ENCODE measurements around the gene CMTM7. TPM values are rescaled to one million over a fixed set of nuclear protein-coding genes. Genes with fewer than 3 reads are reported as not detected.
A peak's percentile ranks its signal among the peaks of the same experiment; 100 is the strongest.

CMTM7 gene
- polyA plus RNA-seq, 3 donors: 100 to 148 (median 146) TPM

GRCh38 chr3:32392536-32393302, 1.1 kb downstream of the CMTM7 start:
- peaks cover 37% of the 10 kb centered on the region for H4K20me1 ChIP-seq (ENCODE audit: insufficient read depth, low read length)
- H3K9ac ChIP-seq (ENCODE audit: insufficient read depth, low read length, poor library complexity, severe bottlenecking): peak overlapping the region; percentile 88
- peaks cover 14 to 15% of the 10 kb centered on the region in 2 donors for H3K36me3 Mint-ChIP-seq
- peaks cover 50 to 57% of the 10 kb centered on the region in 2 donors for H3K4me1 ChIP-seq (ENCODE audit: control insufficient read depth in 1 of 2, insufficient read depth in 2 of 2, low read length in 2 of 2)
- peak overlapping the region; percentile 96 to 97 for H3K4me3 Mint-ChIP-seq
- no peaks in the 10 kb centered on the region for H3K9me3 Mint-ChIP-seq
- intact Hi-C loops (cut with micrococcal nuclease): loop anchor here (5.0 kb wide), 2 partner anchors 35 to 40 kb away; no protein-coding TSS in a partner anchor
- no peaks in the 10 kb centered on the region for H3K27me3 ChIP-seq (ENCODE audit: control insufficient read depth in 2 of 2, insufficient read depth in 2 of 2, low read length in 2 of 2)
- peak overlapping the region; percentile 86 to 94 for H3K27ac ChIP-seq (ENCODE audit: low read depth in 1 of 2, low read length in 2 of 2)
- peaks cover 69% of the 10 kb centered on the region for H3K79me2 ChIP-seq (ENCODE audit: insufficient read depth, low read length)
- H3K4me1 Mint-ChIP-seq: peaks cover 56% of the 10 kb centered on the region
- peak overlapping the region; percentile 87 for H3K4me2 ChIP-seq (replicated peaks; ENCODE audit: extremely low read depth, low read length, poor library complexity, severe bottlenecking)
- no peaks in the 10 kb centered on the region for H3K36me3 ChIP-seq (replicated peaks in 1 of 2; ENCODE audit: control insufficient read depth in 1 of 2, insufficient read depth in 2 of 2, low read length in 2 of 2)
- H3K27me3 Mint-ChIP-seq (ENCODE audit: low read depth in 3 of 3): peaks cover 0 to 2% (median 0%) of the 10 kb centered on the region in 3 donors
- peak overlapping the region; percentile 87 for H2AFZ ChIP-seq (ENCODE audit: insufficient read depth, low read depth, low read length, poor library complexity, severe bottlenecking)
- 8% methylated on average over 11 of the region's 18 CpGs for WGBS (ENCODE audit: insufficient coverage)
- TF ChIP-seq CTCF (IDR thresholded peaks at IDR 0.05): no peak
- peak overlapping the region; percentile 91 to 96 (median 93) for H3K27ac Mint-ChIP-seq
- H3K4me3 ChIP-seq (replicated peaks in 1 of 3; ENCODE audit: low read depth in 2 of 3, low read length in 3 of 3): peak overlapping the region; percentile 77 to 93 (median 90)
- no peaks in the 10 kb centered on the region for H3K9me3 ChIP-seq (replicated peaks in 1 of 2; ENCODE audit: control insufficient read depth in 1 of 2, insufficient read depth in 1 of 2, low read length in 2 of 2)
- DNase-seq: peak in 2 of 3 donors; percentile 34 to 39

GRCh38 chr3:32395496-32395895, 3.8 kb downstream of the CMTM7 start:
- intact Hi-C loops (cut with micrococcal nuclease): no loop called here
- no peak overlapping the region for H3K4me3 Mint-ChIP-seq
- peaks cover 0 to 2% (median 0%) of the 10 kb centered on the region in 3 donors for H3K27me3 Mint-ChIP-seq (ENCODE audit: low read depth in 3 of 3)

More at GRCh38 chr3:32395496-32395895, 3.8 kb downstream of the CMTM7 start:
- H3K79me2 ChIP-seq (ENCODE audit: insufficient read depth, low read length): peaks cover 96% of the 10 kb centered on the region
- peaks cover 53% of the 10 kb centered on the region for H4K20me1 ChIP-seq (ENCODE audit: insufficient read depth, low read length)
- H3K9me3 ChIP-seq (replicated peaks in 1 of 2; ENCODE audit: control insufficient read depth in 1 of 2, insufficient read depth in 1 of 2, low read length in 2 of 2): no peaks in the 10 kb centered on the region
- peak overlapping the region in 1 of 2 donors; percentile 81 for H3K27ac ChIP-seq (ENCODE audit: low read depth in 1 of 2, low read length in 2 of 2)
- H3K27ac Mint-ChIP-seq: peak overlapping the region in 6 of 7 donors; percentile 12 to 86 (median 54)
- no peak overlapping the region for H3K4me3 ChIP-seq (replicated peaks in 1 of 3; ENCODE audit: low read depth in 2 of 3, low read length in 3 of 3)
- H3K4me2 ChIP-seq (replicated peaks; ENCODE audit: extremely low read depth, low read length, poor library complexity, severe bottlenecking): no peak overlapping the region
- no peak overlapping the region for H2AFZ ChIP-seq (ENCODE audit: insufficient read depth, low read depth, low read length, poor library complexity, severe bottlenecking)
- peaks cover 78 to 84% of the 10 kb centered on the region in 2 donors for H3K4me1 ChIP-seq (ENCODE audit: control insufficient read depth in 1 of 2, insufficient read depth in 2 of 2, low read length in 2 of 2)
- no peak for DNase-seq
- no peak overlapping the region for H3K9ac ChIP-seq (ENCODE audit: insufficient read depth, low read length, poor library complexity, severe bottlenecking)
- no CpG with 5 or more reads among the region's 2 CpGs for WGBS (ENCODE audit: insufficient coverage)
- H3K36me3 Mint-ChIP-seq: peaks cover 14 to 15% of the 10 kb centered on the region in 2 donors
- peaks cover 81% of the 10 kb centered on the region for H3K4me1 Mint-ChIP-seq
- H3K27me3 ChIP-seq (ENCODE audit: control insufficient read depth in 2 of 2, insufficient read depth in 2 of 2, low read length in 2 of 2): no peaks in the 10 kb centered on the region
- H3K36me3 ChIP-seq (replicated peaks in 1 of 2; ENCODE audit: control insufficient read depth in 1 of 2, insufficient read depth in 2 of 2, low read length in 2 of 2): no peaks in the 10 kb centered on the region
- TF ChIP-seq CTCF (IDR thresholded peaks at IDR 0.05): no peak
- no peaks in the 10 kb centered on the region for H3K9me3 Mint-ChIP-seq
